Cortex of kidney (tissue), 1 donor: ENCODE data around the gene MAN1A1.

Source experiments
- DNase-seq: peaks from one replicate; lab custom pipeline; 2025; lab: John Stamatoyannopoulos, UW

The MAN1A1 gene

GRCh38 chr6:119142041-119142440, 207.5 kb downstream of the MAN1A1 start:
- no peak for DNase-seq

GRCh38 chr6:119140196-119141140, 209.1 kb downstream of the MAN1A1 start:
- DNase-seq: no peak

- DNase-seq: no peak
These were observed 210.5 kb downstream of the MAN1A1 start for GRCh38 chr6:119138906-119139541.

GRCh38 chr6:119137194-119138072, 212.1 kb downstream of the MAN1A1 start:
- DNase-seq: no peak

- DNase-seq: no peak
These were observed 214.8 kb downstream of the MAN1A1 start for GRCh38 chr6:119134752-119135151.

- no peak for DNase-seq
These were observed 216.2 kb downstream of the MAN1A1 start for GRCh38 chr6:119133400-119133799.

- no peak for DNase-seq
These were observed 217.1 kb downstream of the MAN1A1 start for GRCh38 chr6:119132261-119132981.

GRCh38 chr6:119129968-119130484, 219.5 kb downstream of the MAN1A1 start:
- no peak for DNase-seq

- DNase-seq: no peak
These were observed 220.2 kb downstream of the MAN1A1 start for GRCh38 chr6:119129148-119129967.

GRCh38 chr6:119128252-119128912, 221.2 kb downstream of the MAN1A1 start:
- no peak for DNase-seq

- DNase-seq: no peak
These were observed 221.9 kb downstream of the MAN1A1 start for GRCh38 chr6:119127627-119128026.
